ENCODE measurements around the gene NXPH4. TPM values are rescaled to one million over a fixed set of nuclear protein-coding genes. Genes with fewer than 3 reads are reported as not detected.
A peak's percentile ranks its signal among the peaks of the same experiment; 100 is the strongest.

The NXPH4 gene
- total RNA-seq, 1 experiment from 2014 or later = 92.7 TPM

GRCh38 chr12:57192920-57193319, 23.7 kb upstream of the NXPH4 start:
- no peak for DNase-seq
- no peak overlapping the region for H3K4me3 ChIP-seq
- no peaks in the 10 kb centered on the region for H3K9me3 ChIP-seq (replicated peaks)
- H3K27ac ChIP-seq = no peak overlapping the region
- H3K4me1 ChIP-seq = peaks cover 28% of the 10 kb centered on the region
- no peaks in the 10 kb centered on the region for H3K27me3 ChIP-seq
- peaks cover 5% of the 10 kb centered on the region for H3K36me3 ChIP-seq

GRCh38 chr12:57193706-57194245, 22.8 kb upstream of the NXPH4 start:
- peaks cover 8% of the 10 kb centered on the region for H3K36me3 ChIP-seq
- H3K4me1 ChIP-seq = peaks cover 25% of the 10 kb centered on the region

GRCh38 chr12:57194253-57194652, 22.3 kb upstream of the NXPH4 start:
- peaks cover 10% of the 10 kb centered on the region for H3K36me3 ChIP-seq
- peak overlapping the region; percentile 5 for H3K4me3 ChIP-seq
- peak overlapping the region; percentile 41 for H3K27ac ChIP-seq
- DNase-seq = no peak
- H3K9me3 ChIP-seq (replicated peaks) = no peaks in the 10 kb centered on the region
- H3K4me1 ChIP-seq = peaks cover 25% of the 10 kb centered on the region
- no peaks in the 10 kb centered on the region for H3K27me3 ChIP-seq

More at GRCh38 chr12:57193706-57194245, 22.8 kb upstream of the NXPH4 start:
- Histone ChIP-seq H3K27me3 (no peaks in the 10 kb centered on the region), H3K9me3 (replicated peaks) (no peaks in the 10 kb centered on the region), H3K4me3 (peak overlapping the region; percentile 5), H3K27ac (peak overlapping the region; percentile 41)
- DNase-seq = peak; percentile 98 to 99

- H3K27ac ChIP-seq = no peak overlapping the region
- H3K4me3 ChIP-seq = no peak overlapping the region
- H3K27me3 ChIP-seq = no peaks in the 10 kb centered on the region
- peaks cover 25% of the 10 kb centered on the region for H3K4me1 ChIP-seq
- peak; percentile 80 to 83 for DNase-seq
- H3K36me3 ChIP-seq = peaks cover 10% of the 10 kb centered on the region
- no peaks in the 10 kb centered on the region for H3K9me3 ChIP-seq (replicated peaks)
These were observed 21.4 kb upstream of the NXPH4 start for GRCh38 chr12:57195186-57195585.

- Histone ChIP-seq H3K27ac (no peak overlapping the region), H3K27me3 (no peaks in the 10 kb centered on the region), H3K9me3 (replicated peaks) (no peaks in the 10 kb centered on the region), H3K36me3 (peaks cover 10% of the 10 kb centered on the region), H3K4me3 (no peak overlapping the region), H3K4me1 (peaks cover 25% of the 10 kb centered on the region)
- no peak for DNase-seq
These were observed 20.8 kb upstream of the NXPH4 start for GRCh38 chr12:57195611-57196371.

GRCh38 chr12:57196439-57196838, 20.2 kb upstream of the NXPH4 start:
- no peak for DNase-seq
- H3K4me1 ChIP-seq = peaks cover 25% of the 10 kb centered on the region
- no peak overlapping the region for H3K4me3 ChIP-seq
- H3K27me3 ChIP-seq = no peaks in the 10 kb centered on the region
- peaks cover 10% of the 10 kb centered on the region for H3K36me3 ChIP-seq
- H3K9me3 ChIP-seq (replicated peaks) = no peaks in the 10 kb centered on the region
- H3K27ac ChIP-seq = no peak overlapping the region

- H3K36me3 ChIP-seq = peaks cover 9% of the 10 kb centered on the region
- DNase-seq = no peak
- no peak overlapping the region for H3K27ac ChIP-seq
- no peaks in the 10 kb centered on the region for H3K9me3 ChIP-seq (replicated peaks)
- no peak overlapping the region for H3K4me3 ChIP-seq
- peaks cover 25% of the 10 kb centered on the region for H3K4me1 ChIP-seq
- H3K27me3 ChIP-seq = no peaks in the 10 kb centered on the region
These were observed 19.6 kb upstream of the NXPH4 start for GRCh38 chr12:57196956-57197355.

- H3K9me3 ChIP-seq (replicated peaks) = no peaks in the 10 kb centered on the region
- no peaks in the 10 kb centered on the region for H3K27me3 ChIP-seq
- H3K36me3 ChIP-seq = peaks cover 13% of the 10 kb centered on the region
- H3K27ac ChIP-seq = no peak overlapping the region
- peaks cover 19% of the 10 kb centered on the region for H3K4me1 ChIP-seq
- DNase-seq = no peak
- H3K4me3 ChIP-seq = no peak overlapping the region
These were observed 18.3 kb upstream of the NXPH4 start for GRCh38 chr12:57198329-57198728.

- no peak overlapping the region for H3K27ac ChIP-seq
- peaks cover 17% of the 10 kb centered on the region for H3K36me3 ChIP-seq
- no peaks in the 10 kb centered on the region for H3K27me3 ChIP-seq
- DNase-seq = no peak
- peaks cover 11% of the 10 kb centered on the region for H3K4me1 ChIP-seq
- no peaks in the 10 kb centered on the region for H3K9me3 ChIP-seq (replicated peaks)
- no peak overlapping the region for H3K4me3 ChIP-seq
These were observed 17.4 kb upstream of the NXPH4 start for GRCh38 chr12:57199191-57199590.

- Histone ChIP-seq H3K4me1 (no peaks in the 10 kb centered on the region; the same call in 1 of the 2 replicates), H3K4me3 (no peak overlapping the region), H3K27me3 (no peaks in the 10 kb centered on the region), H3K27ac (no peak overlapping the region), H3K36me3 (peaks cover 18% of the 10 kb centered on the region), H3K9me3 (replicated peaks) (no peaks in the 10 kb centered on the region)
- no peak for DNase-seq
These were observed 16.1 kb upstream of the NXPH4 start for GRCh38 chr12:57200497-57200896.

GRCh38 chr12:57201219-57201618, 15.4 kb upstream of the NXPH4 start:
- no peak overlapping the region for H3K4me3 ChIP-seq
- H3K27ac ChIP-seq = no peak overlapping the region
- H3K27me3 ChIP-seq = no peaks in the 10 kb centered on the region
- no peak for DNase-seq
- no peaks in the 10 kb centered on the region for H3K9me3 ChIP-seq (replicated peaks)
- H3K36me3 ChIP-seq = peaks cover 24% of the 10 kb centered on the region
- no peaks in the 10 kb centered on the region for H3K4me1 ChIP-seq

GRCh38 chr12:57201631-57202030, 15.0 kb upstream of the NXPH4 start:
- no peak for DNase-seq
- H3K27me3 ChIP-seq = no peaks in the 10 kb centered on the region
- no peaks in the 10 kb centered on the region for H3K4me1 ChIP-seq
- no peaks in the 10 kb centered on the region for H3K9me3 ChIP-seq (replicated peaks)
- no peak overlapping the region for H3K27ac ChIP-seq
- H3K36me3 ChIP-seq = peaks cover 24% of the 10 kb centered on the region
- H3K4me3 ChIP-seq = no peak overlapping the region

GRCh38 chr12:57202321-57202720, 14.3 kb upstream of the NXPH4 start:
- Histone ChIP-seq H3K9me3 (replicated peaks) (no peaks in the 10 kb centered on the region), H3K27me3 (no peaks in the 10 kb centered on the region), H3K27ac (no peak overlapping the region), H3K4me3 (no peak overlapping the region), H3K36me3 (peaks cover 26% of the 10 kb centered on the region), H3K4me1 (no peaks in the 10 kb centered on the region)
- no peak for DNase-seq

- no peak for DNase-seq
- Histone ChIP-seq H3K4me3 (no peak overlapping the region), H3K9me3 (replicated peaks) (no peaks in the 10 kb centered on the region), H3K27me3 (no peaks in the 10 kb centered on the region), H3K4me1 (no peaks in the 10 kb centered on the region), H3K27ac (no peak overlapping the region), H3K36me3 (peaks cover 26% of the 10 kb centered on the region)
These were observed 13.4 kb upstream of the NXPH4 start for GRCh38 chr12:57203201-57203600.

GRCh38 chr12:57203791-57204190, 12.8 kb upstream of the NXPH4 start:
- H3K27ac ChIP-seq = no peak overlapping the region
- no peaks in the 10 kb centered on the region for H3K4me1 ChIP-seq
- no peaks in the 10 kb centered on the region for H3K9me3 ChIP-seq (replicated peaks)
- no peak overlapping the region for H3K4me3 ChIP-seq
- no peak for DNase-seq
- peaks cover 23% of the 10 kb centered on the region for H3K36me3 ChIP-seq
- no peaks in the 10 kb centered on the region for H3K27me3 ChIP-seq

GRCh38 chr12:57204454-57204853, 12.1 kb upstream of the NXPH4 start:
- Histone ChIP-seq H3K27ac (no peak overlapping the region), H3K36me3 (peaks cover 20% of the 10 kb centered on the region), H3K9me3 (replicated peaks) (no peaks in the 10 kb centered on the region), H3K4me1 (no peaks in the 10 kb centered on the region), H3K4me3 (no peak overlapping the region), H3K27me3 (no peaks in the 10 kb centered on the region)
- DNase-seq = no peak

All from SJCRH30 (cell line).